ENCODE data around the gene RNF126. TPM values are rescaled to one million over a fixed set of nuclear protein-coding genes. Genes with fewer than 3 reads are reported as not detected.
A peak's percentile ranks its signal among the peaks of the same experiment; 100 is the strongest.
"Not testable (repeated sequence)": the region's sequence is repeated elsewhere in the genome, so short reads cannot be mapped to it uniquely, and the experiment has no call there.

The RNF126 gene
- total RNA-seq, 1 experiment from 2014 or later: 93.3 TPM

DNA sequence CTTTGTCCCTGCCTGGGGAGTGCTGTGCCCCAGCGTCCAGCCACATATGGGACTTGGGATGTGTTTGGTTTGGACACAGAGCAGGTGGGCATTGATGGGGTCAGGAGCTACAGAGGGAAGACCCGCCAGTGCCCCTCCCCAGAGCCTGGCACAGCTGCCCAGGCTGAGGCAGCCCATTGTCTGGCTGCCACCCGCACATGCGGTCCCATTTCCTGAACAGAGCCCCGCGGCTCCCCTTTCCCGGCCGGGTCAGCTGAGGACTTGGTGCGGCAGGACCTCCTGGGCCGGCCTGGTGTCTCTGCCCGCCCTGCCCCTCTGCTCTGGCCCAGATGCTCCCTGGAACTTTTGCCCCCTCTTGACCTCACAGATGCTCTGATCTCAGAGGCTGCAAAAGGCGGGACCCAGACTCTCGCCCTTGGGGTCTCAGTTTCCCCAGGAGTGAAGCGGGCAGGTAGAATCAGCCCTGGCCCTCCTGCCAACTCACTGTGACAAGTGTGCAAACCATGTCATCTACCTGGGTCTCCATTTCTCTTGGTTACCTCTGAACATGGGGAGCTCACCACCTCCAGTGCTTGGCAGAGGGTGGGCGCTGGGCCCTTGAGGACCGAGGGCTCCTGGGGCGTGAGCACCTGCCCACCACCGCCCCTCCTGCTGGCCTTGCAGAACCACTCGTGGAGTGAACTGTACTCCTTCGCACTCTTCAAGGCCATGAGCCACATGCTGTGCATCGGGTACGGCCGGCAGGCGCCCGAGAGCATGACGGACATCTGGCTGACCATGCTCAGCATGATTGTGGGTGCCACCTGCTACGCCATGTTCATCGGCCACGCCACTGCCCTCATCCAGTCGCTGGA lies 55.5 kb downstream of the RNF126 start:
- CTCF ChIA-PET: no interaction called here

GRCh38 chr19:605061-605971 lies 57.7 kb downstream of the RNF126 start:
- BruUV-seq (replicated peaks); H3K4me3 ChIP-seq (ENCODE audit: low read depth, low read length, poor library complexity, severe bottlenecking); POLR2A ChIA-PET (ENCODE audit: low non-redundant PET); H3K27me3 ChIP-seq (replicated peaks; ENCODE audit: insufficient read depth, low read depth, low read length, poor library complexity); H3K36me3 ChIP-seq (ENCODE audit: insufficient read depth, low read length, poor library complexity, severe bottlenecking); intact Hi-C loops (cut with micrococcal nuclease; ENCODE audit: unreplicated experiment); DNase-seq (ENCODE audit: low spot score); H3K27ac ChIP-seq (ENCODE audit: low read depth, low read length, poor library complexity, severe bottlenecking); H3K9me3 ChIP-seq (ENCODE audit: low read depth, low read length, poor library complexity, severe bottlenecking): not testable (repeated sequence)
- CTCF ChIA-PET: interaction anchor here (0.6 kb wide), 1 partner anchor 299 kb away, joined by 6 read pairs; no protein-coding TSS in a partner anchor
- peak; percentile 40; the same call in 1 of the 2 replicates for TF ChIP-seq CTCF (conservative IDR thresholded peaks at IDR 0.05; ENCODE audit: low read depth, low read length)
- peaks cover 19% of the 10 kb centered on the region for H3K4me1 ChIP-seq (ENCODE audit: insufficient read depth, low read length, poor library complexity, severe bottlenecking)

More for the DNA sequence above, 55.5 kb downstream of the RNF126 start:
- H3K9me3 ChIP-seq (ENCODE audit: low read depth, low read length, poor library complexity, severe bottlenecking): no peaks in the 10 kb centered on the region
- no peaks in the 10 kb centered on the region for H3K36me3 ChIP-seq (ENCODE audit: insufficient read depth, low read length, poor library complexity, severe bottlenecking)
- H3K4me1 ChIP-seq (ENCODE audit: insufficient read depth, low read length, poor library complexity, severe bottlenecking): peaks cover 33% of the 10 kb centered on the region
- TF ChIP-seq CTCF (conservative IDR thresholded peaks at IDR 0.05; ENCODE audit: low read depth, low read length): no peak
- no peak for TF ChIP-seq EZH2 (IDR thresholded peaks at IDR 0.05; ENCODE audit: borderline replicate concordance, low read depth, low read length, poor library complexity, severe bottlenecking)
- no peak overlapping the region for H3K4me3 ChIP-seq (ENCODE audit: low read depth, low read length, poor library complexity, severe bottlenecking)
- no peak for DNase-seq (ENCODE audit: low spot score)
- intact Hi-C loops (cut with micrococcal nuclease; ENCODE audit: unreplicated experiment): no loop called here
- no TSS peak for BruUV-seq (replicated peaks)
- POLR2A ChIA-PET (ENCODE audit: low non-redundant PET): no interaction called here
- no peak overlapping the region for H3K27ac ChIP-seq (ENCODE audit: low read depth, low read length, poor library complexity, severe bottlenecking)
- no peaks in the 10 kb centered on the region for H3K27me3 ChIP-seq (replicated peaks; ENCODE audit: insufficient read depth, low read depth, low read length, poor library complexity)

DNA sequence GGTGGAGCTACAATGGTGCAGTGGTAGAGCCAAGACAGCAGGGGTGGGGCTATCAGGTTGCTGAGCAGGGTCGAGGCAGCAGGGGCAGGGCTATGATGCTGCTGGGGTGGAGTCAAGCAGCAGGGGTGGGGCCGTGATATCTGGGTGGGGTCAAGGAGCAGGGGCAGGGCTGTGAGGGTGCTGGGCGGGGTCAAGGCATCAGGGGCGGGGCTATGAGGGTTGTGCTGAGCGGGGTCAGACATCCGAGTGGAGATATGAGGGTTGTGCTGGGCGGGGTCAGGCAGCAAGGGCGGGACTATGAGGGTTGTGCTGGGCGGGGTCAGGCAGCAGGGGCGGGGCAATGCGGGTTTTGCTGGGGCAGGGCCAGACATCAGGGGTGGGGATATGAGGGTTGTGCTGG lies 58.7 kb downstream of the RNF126 start:
- CTCF ChIA-PET: interaction anchor here (0.6 kb wide), 1 partner anchor 300 kb away, joined by 6 read pairs; no protein-coding TSS in a partner anchor
- no TSS peak for BruUV-seq (replicated peaks)

DNA sequence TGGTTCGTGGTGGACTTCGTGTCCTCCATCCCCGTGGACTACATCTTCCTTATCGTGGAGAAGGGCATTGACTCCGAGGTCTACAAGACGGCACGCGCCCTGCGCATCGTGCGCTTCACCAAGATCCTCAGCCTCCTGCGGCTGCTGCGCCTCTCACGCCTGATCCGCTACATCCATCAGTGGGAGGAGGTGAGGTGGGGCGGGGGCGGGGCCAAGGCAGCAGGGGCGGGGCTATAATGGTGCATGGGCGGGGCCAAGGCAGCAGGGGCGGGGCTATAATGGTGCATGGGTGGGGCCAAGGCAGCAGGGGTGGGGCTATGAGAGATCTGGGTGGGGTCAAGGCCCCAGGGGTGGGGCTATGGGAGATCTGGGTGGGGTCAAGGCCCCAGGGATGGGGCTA lies 59.2 kb downstream of the RNF126 start:
- H3K27ac ChIP-seq (ENCODE audit: low read depth, low read length, poor library complexity, severe bottlenecking); intact Hi-C loops (cut with micrococcal nuclease; ENCODE audit: unreplicated experiment); H3K9me3 ChIP-seq (ENCODE audit: low read depth, low read length, poor library complexity, severe bottlenecking); CTCF ChIA-PET; POLR2A ChIA-PET (ENCODE audit: low non-redundant PET); H3K27me3 ChIP-seq (replicated peaks; ENCODE audit: insufficient read depth, low read depth, low read length, poor library complexity); H3K4me3 ChIP-seq (ENCODE audit: low read depth, low read length, poor library complexity, severe bottlenecking); DNase-seq (ENCODE audit: low spot score); BruUV-seq (replicated peaks); H3K36me3 ChIP-seq (ENCODE audit: insufficient read depth, low read length, poor library complexity, severe bottlenecking); H3K4me1 ChIP-seq (ENCODE audit: insufficient read depth, low read length, poor library complexity, severe bottlenecking): not testable (repeated sequence)

More for the DNA sequence above, 58.7 kb downstream of the RNF126 start:
- Histone ChIP-seq H3K4me3 (ENCODE audit: low read depth, low read length, poor library complexity, severe bottlenecking) (no peak overlapping the region), H3K27me3 (replicated peaks; ENCODE audit: insufficient read depth, low read depth, low read length, poor library complexity) (no peaks in the 10 kb centered on the region), H3K4me1 (ENCODE audit: insufficient read depth, low read length, poor library complexity, severe bottlenecking) (peaks cover 10% of the 10 kb centered on the region), H3K9me3 (ENCODE audit: low read depth, low read length, poor library complexity, severe bottlenecking) (no peaks in the 10 kb centered on the region), H3K27ac (ENCODE audit: low read depth, low read length, poor library complexity, severe bottlenecking) (no peak overlapping the region), H3K36me3 (ENCODE audit: insufficient read depth, low read length, poor library complexity, severe bottlenecking) (no peaks in the 10 kb centered on the region)
- POLR2A ChIA-PET (ENCODE audit: low non-redundant PET): no interaction called here
- intact Hi-C loops (cut with micrococcal nuclease; ENCODE audit: unreplicated experiment): no loop called here
- DNase-seq (ENCODE audit: low spot score): no peak
- TF ChIP-seq CTCF (conservative IDR thresholded peaks at IDR 0.05; ENCODE audit: low read depth, low read length) (no peak), EZH2 (IDR thresholded peaks at IDR 0.05; ENCODE audit: borderline replicate concordance, low read depth, low read length, poor library complexity, severe bottlenecking) (no peak)

DNA sequence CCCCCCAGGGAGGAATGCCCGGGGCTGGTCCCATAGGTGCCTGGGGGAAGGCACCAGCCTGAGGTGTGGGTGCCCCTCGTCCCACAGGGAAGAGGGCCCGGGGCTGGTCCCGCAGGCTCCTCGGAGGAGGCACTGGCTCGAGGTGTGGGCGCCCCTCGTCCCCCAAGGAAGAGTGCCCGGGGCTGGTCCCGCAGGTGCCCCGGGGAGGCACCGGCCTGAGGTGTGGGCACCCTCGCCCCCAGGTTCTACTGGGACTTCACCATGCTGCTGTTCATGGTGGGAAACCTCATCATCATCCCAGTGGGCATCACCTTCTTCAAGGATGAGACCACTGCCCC lies 59.7 kb downstream of the RNF126 start:
- POLR2A ChIA-PET (ENCODE audit: low non-redundant PET): not testable (repeated sequence)

More for the DNA sequence above, 59.7 kb downstream of the RNF126 start:
- H3K27me3 ChIP-seq (replicated peaks; ENCODE audit: insufficient read depth, low read depth, low read length, poor library complexity); CTCF ChIA-PET; H3K36me3 ChIP-seq (ENCODE audit: insufficient read depth, low read length, poor library complexity, severe bottlenecking); DNase-seq (ENCODE audit: low spot score); H3K9me3 ChIP-seq (ENCODE audit: low read depth, low read length, poor library complexity, severe bottlenecking); H3K4me1 ChIP-seq (ENCODE audit: insufficient read depth, low read length, poor library complexity, severe bottlenecking); intact Hi-C loops (cut with micrococcal nuclease; ENCODE audit: unreplicated experiment); H3K4me3 ChIP-seq (ENCODE audit: low read depth, low read length, poor library complexity, severe bottlenecking); BruUV-seq (replicated peaks); H3K27ac ChIP-seq (ENCODE audit: low read depth, low read length, poor library complexity, severe bottlenecking): not testable (repeated sequence)

Measured in A673 (cell line).